GM23338 (cell line): ENCODE results near the gene C5orf34. TPM values are rescaled to one million over a fixed set of nuclear protein-coding genes. Genes with fewer than 3 reads are reported as not detected.

ENCODE experiments used
- ATAC-seq: fragments of 200-7000 bp; cut with Tn5 transposase; 3 replicates; pipeline ENCODE4 v1.9.1; 2020
- DNase-seq: peaks from one replicate; pipeline ENCODE4 v3.0.0-alpha.2; 2015; ENCODE audit warnings: low spot score
- H2AFZ ChIP-seq: fragments of 200-600 bp; sonication (generic); 2 replicates; pipeline ENCODE4 v1.8.0; 2016; ENCODE audit warnings: antibody characterized with exemption, mild to moderate bottlenecking, moderate library complexity
- H3F3A ChIP-seq: fragments of 200-600 bp; sonication (generic); replicated peaks from 2 replicates; pipeline ENCODE4 v1.8.0; 2017; ENCODE audit warnings: antibody characterized with exemption, mixed run types, low read depth
- H3K27ac ChIP-seq: fragments of 200-600 bp; sonication (generic); 2 replicates; pipeline ENCODE4 v1.6.1; 2016; ENCODE audit warnings: low read depth
- H3K27me3 ChIP-seq: fragments of 200-600 bp; sonication (generic); 2 replicates; pipeline ENCODE4 v1.8.0; 2016; ENCODE audit warnings: mild to moderate bottlenecking, mixed run types, moderate library complexity; ENCODE audit not compliant: insufficient read depth
- H3K36me3 ChIP-seq: fragments of 200-600 bp; sonication (generic); 2 replicates; pipeline ENCODE4 v1.8.0; 2016; ENCODE audit warnings: mild to moderate bottlenecking; ENCODE audit not compliant: insufficient read depth
- H3K4me1 ChIP-seq: fragments of 200-600 bp; sonication (generic); 2 replicates; pipeline ENCODE4 v1.8.0; 2016; ENCODE audit warnings: mild to moderate bottlenecking, moderate library complexity; ENCODE audit not compliant: insufficient read depth
- H3K4me2 ChIP-seq: fragments of 200-600 bp; sonication (generic); 2 replicates; pipeline ENCODE4 v1.7.1; 2017; ENCODE audit warnings: mixed run types
- H3K4me3 ChIP-seq: fragments of 200-600 bp; sonication (generic); 2 replicates; pipeline ENCODE4 v1.6.1; 2016; ENCODE audit warnings: mixed run types
- H3K79me2 ChIP-seq: fragments of 200-600 bp; sonication (generic); replicated peaks from 2 replicates; pipeline ENCODE4 v1.8.0; 2017; ENCODE audit warnings: mild to moderate bottlenecking; ENCODE audit not compliant: insufficient read depth
- H3K9me2 ChIP-seq: fragments of 200-600 bp; sonication (generic); 2 replicates; pipeline ENCODE4 v1.8.0; 2017; ENCODE audit not compliant: insufficient read depth
- H4K20me1 ChIP-seq: fragments of 200-600 bp; sonication (generic); replicated peaks from 2 replicates; pipeline ENCODE4 v1.8.0; 2017; ENCODE audit warnings: mild to moderate bottlenecking; ENCODE audit not compliant: insufficient read depth
- H3K27ac Mint-ChIP-seq: 2 replicates; pipeline ENCODE4 v1.8.0; 2020; ENCODE audit warnings: inconsistent platforms, mild to moderate bottlenecking, moderate library complexity, mixed read lengths
- H3K27me3 Mint-ChIP-seq: 3 replicates; pipeline ENCODE4 v1.8.0; 2022; ENCODE audit warnings: low read depth, mild to moderate bottlenecking, moderate library complexity, mixed read lengths, inconsistent platforms; ENCODE audit not compliant: insufficient read depth, poor library complexity
- H3K36me3 Mint-ChIP-seq: 3 replicates; pipeline ENCODE4 v1.8.0; 2021; ENCODE audit warnings: low read depth, mild to moderate bottlenecking, inconsistent platforms, moderate library complexity, mixed read lengths
- H3K4me1 Mint-ChIP-seq: 3 replicates; pipeline ENCODE4 v1.8.0; 2020; ENCODE audit warnings: mild to moderate bottlenecking, inconsistent platforms, mixed read lengths
- H3K4me3 Mint-ChIP-seq: 3 replicates; pipeline ENCODE4 v1.8.0; 2021; ENCODE audit warnings: moderate library complexity, mild to moderate bottlenecking, inconsistent platforms, mixed read lengths
- H3K9me3 Mint-ChIP-seq: 3 replicates; pipeline ENCODE4 v1.8.0; 2020; ENCODE audit warnings: moderate library complexity, mild to moderate bottlenecking, inconsistent platforms, mixed read lengths
- CREB1 ChIP-seq: fragments of 250-450 bp; sonication (Bioruptor Pico); IDR thresholded peaks from 2 replicates; pipeline ENCODE4 v1.5.0; 2020; ENCODE audit warnings: low read depth, mild to moderate bottlenecking, moderate library complexity
- POLR2AphosphoS5 ChIP-seq: IDR thresholded peaks from 2 replicates; pipeline ENCODE4 v1.6.1; 2016; ENCODE audit warnings: antibody characterized with exemption, low read depth
- STAT1 ChIP-seq: IDR thresholded peaks from one replicate; pipeline ENCODE4 v1.6.1; 2016; ENCODE audit warnings: antibody characterized with exemption; ENCODE audit not compliant: unreplicated experiment
- ZNF114 ChIP-seq: fragments of 250-450 bp; sonication (Bioruptor Pico); IDR thresholded peaks from 2 replicates; pipeline ENCODE4 v1.5.0; 2020; ENCODE audit warnings: mild to moderate bottlenecking, moderate library complexity
- ZNF331 ChIP-seq: fragments of 250-450 bp; sonication (Bioruptor Pico); IDR thresholded peaks from 2 replicates; pipeline ENCODE4 v1.5.0; 2020; ENCODE audit warnings: low read depth, mild to moderate bottlenecking, moderate library complexity
- ZNF462 ChIP-seq: fragments of 250-450 bp; sonication (Bioruptor Pico); IDR thresholded peaks from 2 replicates; pipeline ENCODE4 v1.5.0; 2020; ENCODE audit warnings: mild to moderate bottlenecking, moderate library complexity
- polyA plus RNA-seq: library from polyadenylated mRNA; unstranded; fragments of >200 nt; fragmentation: Nextera tagmentation; extraction: Ambion mirVana; gene quantifications from 2 replicates; pipeline ENCODE4 v1.2.1, GENCODE V29; 2016
- total RNA-seq: library from RNA; depleted of rRNA; stranded (reverse); fragments of >200 nt; shearing (Covaris generic); gene quantifications from 2 replicates; pipeline ENCODE4 v1.2.3, GENCODE V29; 2014

C5orf34 gene
- total and polyA plus RNA-seq, 2 experiments from 2014 or later, result 12.2 to 15.3 TPM

DNA sequence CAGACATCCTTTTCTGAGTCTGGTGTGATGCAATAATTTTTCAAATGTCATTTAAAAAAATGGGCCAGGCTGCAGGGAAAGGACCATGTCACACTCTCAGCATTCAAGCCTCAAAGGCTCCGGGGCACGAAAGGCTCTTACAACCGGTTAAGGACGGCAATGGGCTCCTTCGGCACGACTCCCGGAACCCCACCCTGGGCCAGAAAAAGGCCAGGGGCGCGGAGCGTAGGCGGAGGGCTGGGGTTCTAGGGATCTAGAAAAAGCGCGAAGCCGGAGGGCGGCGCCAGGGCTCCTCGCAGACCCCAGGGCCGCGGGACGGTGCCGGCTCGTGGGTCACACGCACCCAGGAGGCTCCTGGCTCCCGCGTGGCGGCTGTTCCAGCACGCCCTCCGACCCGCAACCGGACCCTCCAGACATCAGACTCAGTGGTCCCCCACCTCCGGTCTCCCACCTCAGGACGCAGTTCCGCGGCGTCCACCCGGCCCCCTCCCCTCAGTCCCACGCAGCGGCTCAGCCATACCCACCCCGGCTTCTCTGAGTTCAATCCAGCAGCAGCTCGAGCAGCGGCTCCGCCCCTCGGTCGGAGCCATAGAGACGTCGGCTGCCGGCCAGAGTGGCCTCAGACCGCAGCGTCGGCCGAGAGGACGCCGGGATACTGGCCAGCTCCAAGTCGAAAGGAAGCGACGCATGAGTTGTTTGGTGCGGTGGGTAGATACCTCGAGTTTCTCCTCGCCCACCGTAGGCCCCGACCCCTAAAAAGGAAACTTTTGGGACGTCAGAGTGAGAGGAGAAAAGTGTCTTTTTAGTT, 31.4 kb downstream of the C5orf34 start, which contains the start of gene TMEM267:
TSS of gene TMEM267 (minus strand) at position 568 of the 808 bp plus-strand sequence. CDS start 29,896 bp downstream, outside the sequence.
- Histone ChIP-seq H3K9me2 (no peaks in the 10 kb centered on the region), H4K20me1 (no peaks in the 10 kb centered on the region), H3K4me3 (peak within 1 kb of the TSS; percentile 73), H2AFZ (peak within 1 kb of the TSS; percentile 60; the same call in 1 of the 2 replicates), H3K36me3 (no peaks in the 10 kb centered on the region), H3K4me2 (peak within 1 kb of the TSS; percentile 77), H3F3A (no peaks in the 10 kb centered on the region), H3K27me3 (no peaks in the 10 kb centered on the region), H3K79me2 (peaks cover 18% of the 10 kb centered on the region), H3K27ac (peak within 1 kb of the TSS; percentile 92), H3K4me1 (peaks cover 13% of the 10 kb centered on the region)
- Mint-ChIP-seq H3K4me1 (peaks cover 10% of the 10 kb centered on the region; the same call in 2 of the 3 replicates), H3K27me3 (peaks cover 8% of the 10 kb centered on the region), H3K36me3 (peaks cover 4% of the 10 kb centered on the region; the same call in 2 of the 3 replicates), H3K4me3 (peak within 1 kb of the TSS; percentile 92), H3K27ac (peak within 1 kb of the TSS; percentile 99), H3K9me3 (no peaks in the 10 kb centered on the region; the same call in 2 of the 3 replicates)
- TF ChIP-seq ZNF331 (CRISPR knock-in tag) (no peak), ZNF462 (no peak), STAT1 (no peak), ZNF114 (CRISPR knock-in tag) (no peak), CREB1 (CRISPR knock-in tag) (peak; percentile 73), POLR2AphosphoS5 (peak; percentile 88)
- DNase-seq (peak; percentile 92), ATAC-seq (peak; percentile 96)
